ENCODE results near the gene PBX1.

PBX1 gene

DNA sequence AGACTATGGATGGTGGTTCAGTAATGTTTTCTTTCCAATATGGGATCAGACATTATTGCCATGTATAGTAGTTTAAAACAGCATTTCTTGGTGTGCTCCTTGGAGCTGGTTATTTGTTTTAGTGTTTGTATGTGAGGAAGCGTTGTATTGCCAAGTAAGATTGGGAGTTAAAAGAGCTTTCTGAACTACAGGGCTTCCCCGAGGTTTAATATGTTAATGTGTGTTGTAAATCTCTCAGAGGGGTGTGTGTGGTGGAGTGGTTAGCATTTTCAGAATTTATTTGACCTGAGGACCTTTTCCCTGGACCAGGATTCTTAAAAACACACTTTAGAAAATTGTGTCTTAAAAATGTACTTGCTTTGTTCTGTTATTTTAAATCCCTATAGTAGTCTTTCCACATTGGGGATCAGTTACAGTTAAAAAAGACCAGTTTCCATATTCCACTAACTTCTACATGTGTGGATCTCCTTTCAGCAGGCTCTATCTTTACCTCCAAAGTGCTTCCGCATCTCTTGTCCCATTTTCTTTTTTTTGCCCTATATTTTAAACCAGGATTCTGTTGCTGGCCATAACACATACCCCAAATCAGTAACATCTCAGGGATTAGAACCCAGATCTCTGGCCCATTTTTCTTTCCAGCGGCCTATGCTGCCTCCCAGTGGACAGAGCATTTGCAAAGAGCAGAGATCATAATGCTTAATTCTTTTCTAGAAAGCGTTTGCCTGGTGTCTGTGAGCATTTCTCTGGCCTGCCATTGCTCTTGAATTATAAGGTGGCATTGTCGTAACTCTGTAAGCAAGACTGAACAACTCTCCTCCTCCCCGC lies 58.6 kb downstream of the PBX1 start:
- DNase-seq = no peak

DNA sequence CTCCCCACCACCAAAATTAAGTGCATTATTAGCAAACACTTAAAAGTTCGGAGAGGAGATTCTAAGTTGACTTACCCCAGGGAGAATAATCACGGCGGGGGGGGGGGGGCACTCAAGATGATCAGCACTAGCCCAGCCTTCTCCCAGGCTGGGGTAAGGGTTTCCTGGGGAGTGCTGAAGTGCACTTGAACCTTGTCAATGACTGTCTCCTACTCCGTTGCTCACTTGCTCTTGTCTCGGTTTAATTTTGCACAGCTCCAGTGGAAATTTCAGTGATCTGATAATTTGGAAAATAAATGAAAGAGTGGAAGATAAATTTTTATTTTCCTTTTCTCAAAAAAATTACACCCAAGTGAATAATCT lies 59.2 kb downstream of the PBX1 start:
- DNase-seq = no peak

DNA sequence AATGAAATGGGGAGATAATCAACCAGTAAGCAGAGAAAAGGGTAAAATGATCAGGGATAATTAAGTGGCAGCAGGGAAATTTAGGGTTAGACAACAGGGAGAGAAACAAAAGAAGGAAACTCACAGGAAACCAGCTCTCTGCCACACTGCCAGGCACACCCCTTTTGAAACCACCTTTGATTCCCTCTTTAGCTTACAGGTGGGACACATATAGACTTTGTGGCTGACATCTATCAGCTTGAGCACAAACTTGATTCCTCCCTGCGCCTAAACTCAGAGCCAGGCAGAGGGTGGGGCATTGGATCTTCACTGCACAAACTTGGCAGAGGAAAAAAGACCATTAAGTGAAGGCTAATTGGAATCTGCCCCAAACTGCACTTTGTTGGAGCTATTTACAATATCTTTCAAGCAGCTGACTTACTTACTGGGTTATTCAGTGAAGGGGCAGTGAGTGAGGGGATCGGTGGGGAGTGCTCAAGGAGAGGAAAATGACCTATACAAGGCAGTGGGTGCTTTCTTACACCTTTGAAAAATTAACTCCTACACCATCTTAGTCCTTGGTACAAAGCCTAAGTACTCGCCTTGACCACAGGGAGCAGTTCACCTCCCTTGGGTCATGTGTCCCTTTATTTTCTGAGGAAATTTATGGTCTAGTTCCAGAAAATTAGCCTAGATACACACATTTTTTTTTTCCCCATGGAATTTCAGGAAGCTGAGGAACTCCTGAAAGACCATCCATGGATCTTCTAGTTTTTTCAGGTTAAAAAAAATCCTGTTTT lies 60.2 kb downstream of the PBX1 start:
- no peak for DNase-seq

DNA sequence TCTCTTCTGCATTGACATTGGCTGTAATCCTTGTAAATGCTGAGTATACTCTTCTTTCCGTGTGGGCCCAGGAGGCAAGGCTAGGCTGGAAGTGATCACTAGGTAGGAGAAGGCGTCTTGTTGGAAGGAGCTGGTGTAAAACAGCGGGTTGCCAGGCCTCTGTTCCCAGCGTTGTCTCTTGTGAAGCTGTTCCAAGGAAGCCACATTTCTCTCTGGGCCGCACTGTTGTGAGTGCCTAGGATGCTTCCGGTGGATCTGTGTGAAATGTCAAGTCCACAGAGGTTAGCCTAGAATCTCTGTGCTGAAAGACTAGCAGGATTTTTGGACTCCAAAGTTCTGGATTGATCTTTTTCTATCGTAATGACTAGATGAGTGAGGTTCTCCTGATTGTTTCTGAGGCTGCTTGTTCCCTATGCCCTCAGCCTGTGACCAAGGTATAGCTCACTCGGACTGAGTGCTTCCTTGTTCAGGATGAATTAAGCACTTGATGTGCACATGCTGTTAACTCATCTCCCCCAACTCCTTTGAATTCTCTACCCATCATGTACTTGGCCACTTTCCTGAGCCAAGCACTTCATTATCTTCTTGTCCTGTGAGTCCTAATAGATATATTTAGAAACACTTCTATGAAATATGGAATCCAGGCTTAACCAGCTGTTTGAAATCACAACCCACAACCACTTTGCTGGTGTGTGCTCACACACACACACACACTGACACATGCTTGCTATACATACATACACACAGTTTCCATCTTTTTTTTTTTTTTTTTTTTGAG lies 63.3 kb downstream of the PBX1 start:
- no peak for DNase-seq

DNA sequence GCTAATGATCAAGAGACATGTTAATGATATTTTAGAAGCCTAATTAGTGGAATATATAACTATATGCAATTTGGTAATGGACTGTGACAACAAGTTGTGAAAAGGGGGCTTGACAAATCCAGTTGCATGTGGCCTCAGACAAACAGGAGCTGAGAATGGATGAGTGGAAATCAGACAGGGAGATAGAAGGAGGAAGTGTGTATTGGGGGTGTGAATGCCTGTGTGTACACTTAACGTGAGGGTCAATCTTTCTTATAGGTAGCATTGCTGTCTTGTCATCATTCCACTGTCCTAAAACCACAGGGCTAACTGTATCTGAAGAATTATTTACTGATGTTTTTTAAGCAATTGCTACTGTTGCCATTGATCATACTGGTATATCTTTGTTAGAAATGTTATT lies 64.8 kb downstream of the PBX1 start:
- no peak for DNase-seq

DNA sequence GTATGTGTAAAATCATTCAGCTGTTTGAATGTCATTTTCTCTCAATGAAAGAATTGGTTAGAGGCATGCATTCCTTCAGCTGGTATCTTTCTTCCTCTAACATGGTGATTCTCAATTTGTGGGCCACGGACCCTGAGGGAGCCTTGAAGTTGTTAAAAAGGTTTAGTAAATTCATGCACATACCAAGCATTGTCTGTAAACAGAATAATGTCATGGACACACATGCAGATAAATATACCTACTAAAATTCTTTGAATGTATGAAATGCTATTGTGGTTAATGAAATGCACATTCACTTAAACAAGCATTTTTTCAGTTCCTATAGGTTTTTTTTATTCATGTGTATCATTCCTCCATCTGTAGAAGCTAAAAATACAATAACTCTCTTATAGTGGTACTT lies 65.4 kb downstream of the PBX1 start:
- no peak for DNase-seq

DNA sequence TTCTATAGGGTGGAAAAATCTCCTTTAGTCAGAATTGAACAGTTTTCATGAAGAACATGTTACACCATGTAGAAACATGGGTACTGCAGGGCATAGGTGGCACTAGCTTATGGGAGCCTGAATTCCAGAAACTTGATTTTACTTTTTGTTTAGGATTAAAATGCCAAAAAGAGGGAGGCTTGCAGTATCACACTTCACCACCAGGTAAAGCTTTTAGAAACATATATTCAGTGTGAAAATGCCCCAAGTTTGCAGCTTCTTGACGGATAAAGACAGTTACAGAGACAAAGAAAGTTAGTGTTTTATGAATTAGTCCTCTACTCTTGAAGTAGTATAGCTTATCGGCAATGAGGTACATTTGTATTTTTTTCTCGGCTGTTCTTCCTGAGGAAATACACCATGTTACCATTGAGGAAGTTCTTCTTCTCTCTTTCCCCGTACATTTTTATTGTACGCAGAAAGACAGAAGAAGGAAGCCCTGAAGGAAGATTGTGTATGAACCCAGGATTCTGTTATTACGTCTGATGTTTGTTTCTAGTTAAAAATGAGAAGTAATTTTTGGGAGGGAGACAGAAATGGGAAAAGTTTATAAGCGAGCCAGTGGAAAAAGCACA lies 66.1 kb downstream of the PBX1 start:
- no peak for DNase-seq

DNA sequence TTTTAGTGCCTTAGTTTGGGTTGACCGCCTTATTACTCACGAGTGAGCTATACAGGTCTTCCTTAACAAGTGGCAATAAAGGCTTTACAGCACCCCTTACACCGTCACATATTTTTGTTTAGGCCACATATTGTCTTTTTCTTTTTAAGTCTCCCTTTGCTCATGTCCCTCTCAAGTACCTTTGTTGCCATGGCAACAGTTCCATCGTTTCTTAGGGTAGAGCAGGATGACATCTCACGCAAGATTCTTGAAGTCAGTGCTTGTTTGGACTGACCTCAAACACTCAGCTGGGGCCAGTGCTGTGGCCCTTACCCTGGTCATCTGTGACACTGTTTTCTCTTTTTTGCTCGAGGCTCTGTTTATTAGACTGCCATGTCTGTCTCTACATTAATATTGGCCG lies 69.8 kb downstream of the PBX1 start:
- no peak for DNase-seq

DNA sequence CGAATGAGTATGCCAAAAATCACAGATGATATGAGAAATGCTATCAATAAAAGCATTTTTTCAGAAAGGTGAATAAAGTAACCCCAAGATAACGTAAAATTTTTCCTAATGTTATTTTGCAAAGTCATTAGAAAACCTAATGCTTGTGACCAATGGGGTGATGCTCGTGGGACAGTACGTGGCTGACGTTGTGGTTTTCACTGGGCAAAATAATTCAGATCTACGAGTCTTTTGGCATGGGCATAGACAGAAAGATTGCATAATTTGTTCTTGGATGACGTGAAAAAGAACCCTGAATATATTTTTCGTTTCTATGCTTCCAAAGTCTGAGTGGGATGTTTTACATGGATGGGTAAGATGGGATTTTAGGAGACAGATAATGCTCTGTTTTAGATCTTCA lies 71.0 kb downstream of the PBX1 start:
- DNase-seq = no peak

DNA sequence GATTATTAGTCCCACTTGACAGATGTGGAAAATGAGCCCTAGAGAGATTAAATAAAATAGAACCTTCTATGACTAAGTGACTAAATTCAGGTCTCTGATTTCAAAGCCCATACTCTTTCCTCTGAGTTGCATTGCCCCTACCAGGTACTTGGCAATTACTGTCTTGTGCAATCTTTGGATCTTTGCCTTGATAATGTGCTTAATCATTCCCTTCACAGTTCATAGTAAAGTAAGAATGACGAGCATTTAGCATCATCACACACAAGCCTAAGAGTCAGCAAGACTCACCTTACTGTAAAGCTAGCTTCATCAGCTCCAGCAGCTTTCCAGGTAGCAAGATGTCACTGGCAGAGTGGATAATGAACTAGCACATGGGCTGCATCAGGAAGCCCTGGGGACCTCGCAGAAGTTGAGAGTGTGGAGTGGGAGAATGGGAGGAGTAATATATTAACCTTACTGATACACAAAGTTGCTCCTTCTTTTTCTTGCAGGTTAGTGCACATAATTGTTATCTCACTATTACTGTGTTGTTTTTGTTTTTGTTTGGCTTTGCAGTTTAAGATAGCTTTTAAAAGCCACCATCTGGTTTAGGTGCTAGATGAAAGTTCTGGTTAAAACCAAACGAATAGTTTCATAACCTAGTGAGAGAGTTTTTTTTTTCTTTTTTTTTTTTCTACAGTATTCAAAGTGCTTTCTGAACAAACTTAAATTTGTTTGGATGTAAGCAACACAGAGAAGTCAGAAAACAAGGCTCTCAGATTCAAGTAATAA lies 71.8 kb downstream of the PBX1 start:
- no peak for DNase-seq

DNA sequence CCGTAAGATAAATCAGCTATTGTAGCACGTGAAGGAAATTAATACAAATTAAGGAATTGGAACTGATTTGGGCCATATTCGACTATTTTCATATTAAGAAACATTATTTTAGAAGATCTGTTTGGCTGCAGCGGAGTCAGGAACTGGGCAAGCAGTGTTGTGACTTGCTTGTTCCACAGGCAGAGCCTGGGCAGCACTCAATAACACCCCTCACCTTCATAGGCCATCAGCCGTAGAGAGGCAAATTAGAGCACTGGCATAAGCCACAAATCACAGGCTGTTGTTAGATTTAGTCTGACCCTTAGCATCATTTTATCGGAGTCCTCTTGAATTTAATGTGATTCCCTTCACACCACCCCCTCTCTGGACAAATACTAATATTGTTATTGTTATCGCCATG lies 72.8 kb downstream of the PBX1 start:
- DNase-seq = no peak

DNA sequence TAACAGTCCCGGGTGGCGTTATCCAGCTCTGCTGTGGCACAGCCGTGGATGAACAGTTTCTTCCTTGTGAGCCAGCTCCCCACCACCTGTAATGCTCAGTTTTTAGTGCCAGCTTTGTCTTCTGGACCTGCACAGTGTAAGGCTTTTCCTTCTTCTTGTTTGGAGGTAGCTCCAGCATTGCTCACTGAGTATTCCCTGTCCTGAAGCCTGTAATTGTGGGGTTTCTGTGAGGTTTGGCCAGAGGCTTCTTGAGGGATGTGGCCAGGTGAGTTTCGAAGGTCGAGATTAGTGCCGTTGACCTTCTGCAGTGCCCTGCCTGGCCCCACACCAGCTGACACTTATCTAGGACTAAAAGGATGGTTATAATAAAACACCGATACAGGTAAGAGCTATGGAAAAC lies 75.0 kb downstream of the PBX1 start:
- DNase-seq = no peak

DNA sequence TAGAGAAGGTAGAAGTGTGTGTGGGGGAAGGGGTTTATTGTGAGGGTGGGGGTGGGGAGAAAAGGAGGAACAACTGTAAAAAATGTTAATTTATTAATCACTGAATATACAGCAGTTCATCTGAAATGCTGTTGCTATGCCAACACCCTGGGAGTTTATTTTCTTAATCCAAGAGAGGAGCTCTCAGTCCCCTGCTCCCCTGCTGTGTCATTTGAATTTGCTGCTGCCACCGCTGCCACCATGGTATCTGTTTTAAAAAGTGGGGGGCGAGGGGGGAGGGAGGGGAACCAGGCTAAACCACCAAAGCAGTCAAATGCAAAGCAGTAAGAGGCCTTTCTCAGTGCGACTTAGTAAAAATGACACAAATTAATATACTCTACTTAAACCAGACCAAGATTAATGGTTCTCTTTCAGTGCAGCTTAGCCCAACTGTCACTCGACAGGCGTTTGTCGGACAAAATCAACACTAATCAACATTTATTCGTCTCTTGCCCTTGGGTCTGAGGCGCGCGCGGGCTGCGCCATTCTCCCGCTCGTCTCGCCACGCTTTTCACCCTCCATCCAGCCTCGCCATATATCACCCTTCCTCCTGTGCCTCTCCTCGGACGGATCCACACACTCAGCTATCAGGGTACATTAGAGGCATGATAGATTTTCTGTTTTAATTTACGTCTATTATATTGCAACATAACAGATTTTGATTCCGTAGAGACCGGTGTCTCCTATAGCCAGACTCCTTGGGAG lies 76.2 kb downstream of the PBX1 start:
- no peak for DNase-seq

DNA sequence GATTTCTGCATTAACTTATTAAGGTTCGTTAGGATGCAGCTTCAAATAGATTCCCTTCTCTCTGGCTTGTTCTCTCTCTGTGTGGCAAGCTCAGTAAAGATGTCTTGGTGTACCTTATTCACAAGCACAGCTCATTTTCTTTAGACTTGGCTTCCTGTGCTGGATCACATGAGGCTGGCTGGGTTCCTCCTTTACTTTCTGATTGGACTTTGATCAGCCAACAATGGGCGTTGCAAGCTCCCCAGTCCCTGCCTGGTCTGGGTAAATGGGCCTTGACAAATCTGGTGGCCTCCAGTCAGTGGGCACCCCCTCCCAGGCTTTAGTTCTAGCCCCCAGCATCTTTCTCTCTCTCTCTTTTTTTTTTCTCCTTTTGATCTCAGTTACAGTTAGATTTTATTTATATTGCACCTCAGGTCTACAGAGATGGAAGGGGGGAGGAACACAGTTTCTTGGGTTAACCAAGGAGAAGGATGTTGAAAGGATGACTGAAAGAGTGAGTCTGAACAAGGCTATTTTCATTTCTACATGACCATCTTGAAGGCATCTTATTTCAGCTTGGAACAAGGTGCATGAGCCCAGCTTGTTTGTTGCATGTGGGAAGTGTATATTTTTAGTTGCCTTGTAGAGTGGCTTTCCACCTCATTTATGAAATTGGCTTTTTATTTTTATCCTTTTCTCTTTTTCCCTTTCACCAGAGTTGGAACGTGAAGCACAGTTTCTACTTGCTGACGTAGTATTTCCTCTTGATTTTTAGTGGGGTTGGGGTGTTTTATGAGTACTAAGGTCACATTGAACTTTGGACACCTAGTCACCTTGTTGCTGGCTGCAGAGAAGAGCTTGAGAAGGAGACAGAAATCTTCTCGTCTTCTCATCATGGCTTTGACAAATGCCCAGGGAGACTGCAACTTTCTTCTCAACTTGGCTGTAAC lies 77.1 kb downstream of the PBX1 start:
- DNase-seq = peak in 40 of 58 donors; percentile 4 to 76 (median 36)

DNA sequence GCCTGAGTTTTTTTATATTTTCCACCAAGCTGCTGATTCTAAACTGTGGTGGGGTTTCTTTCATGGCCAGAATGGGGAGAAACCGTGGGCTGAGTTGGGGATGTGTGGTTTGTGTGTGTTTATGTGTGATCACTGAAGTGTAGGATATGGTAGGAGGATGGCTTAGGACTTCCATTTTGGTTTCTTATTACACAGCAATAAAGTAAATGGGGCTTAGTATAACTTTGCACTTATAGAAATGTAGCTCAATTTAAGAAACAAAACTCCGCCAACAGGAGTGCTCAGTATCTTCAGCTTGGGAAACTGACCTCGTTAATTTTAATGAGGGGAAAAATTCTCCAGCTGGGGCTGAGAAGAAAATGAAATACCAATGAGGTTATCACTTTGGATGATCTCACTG lies 77.8 kb downstream of the PBX1 start:
- DNase-seq = no peak

DNA sequence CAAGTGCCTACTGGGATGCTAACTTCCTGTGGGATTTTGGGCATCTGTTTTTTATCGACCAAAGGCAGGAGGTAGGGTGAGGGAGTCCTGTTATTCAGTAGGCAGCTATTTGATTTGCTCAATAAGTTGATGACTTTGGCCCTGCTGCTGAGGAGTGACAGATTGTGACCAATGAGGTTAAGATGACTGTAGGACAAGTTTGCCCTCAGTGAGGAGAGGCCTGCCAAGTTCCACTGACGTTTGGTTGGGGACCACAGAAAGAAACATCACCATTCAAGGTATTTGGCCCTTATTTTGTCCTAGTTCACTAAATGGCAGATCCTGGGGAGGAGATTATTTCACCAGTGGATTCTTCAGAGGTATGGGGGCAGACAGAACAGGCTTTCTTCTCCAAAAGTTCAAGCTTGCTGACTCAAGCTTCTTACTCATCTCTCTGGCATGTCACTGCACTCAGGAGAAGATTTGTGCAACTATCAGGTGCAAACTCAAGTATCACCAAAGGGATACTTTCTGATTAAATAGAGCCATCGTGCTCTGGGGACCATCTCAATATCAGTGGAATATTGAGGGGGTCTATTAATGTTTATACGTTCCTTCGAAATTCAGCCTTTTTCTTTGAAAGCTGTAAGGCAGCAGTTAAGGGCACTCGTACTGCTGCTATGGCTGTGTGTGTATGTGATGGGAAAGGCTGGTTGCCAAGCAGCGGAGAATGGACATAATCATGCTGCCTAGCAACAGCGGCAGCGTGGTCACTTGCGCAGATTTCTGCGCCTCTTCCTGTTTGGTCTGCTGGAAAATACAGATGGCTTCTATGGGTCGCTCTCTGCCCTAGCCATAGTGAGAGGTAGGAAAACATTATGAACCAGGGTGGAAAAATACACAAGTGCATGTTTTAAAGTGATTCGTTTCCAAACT lies 78.7 kb downstream of the PBX1 start:
- peak in 43 of 58 donors; percentile 7 to 64 (median 29) for DNase-seq

DNA sequence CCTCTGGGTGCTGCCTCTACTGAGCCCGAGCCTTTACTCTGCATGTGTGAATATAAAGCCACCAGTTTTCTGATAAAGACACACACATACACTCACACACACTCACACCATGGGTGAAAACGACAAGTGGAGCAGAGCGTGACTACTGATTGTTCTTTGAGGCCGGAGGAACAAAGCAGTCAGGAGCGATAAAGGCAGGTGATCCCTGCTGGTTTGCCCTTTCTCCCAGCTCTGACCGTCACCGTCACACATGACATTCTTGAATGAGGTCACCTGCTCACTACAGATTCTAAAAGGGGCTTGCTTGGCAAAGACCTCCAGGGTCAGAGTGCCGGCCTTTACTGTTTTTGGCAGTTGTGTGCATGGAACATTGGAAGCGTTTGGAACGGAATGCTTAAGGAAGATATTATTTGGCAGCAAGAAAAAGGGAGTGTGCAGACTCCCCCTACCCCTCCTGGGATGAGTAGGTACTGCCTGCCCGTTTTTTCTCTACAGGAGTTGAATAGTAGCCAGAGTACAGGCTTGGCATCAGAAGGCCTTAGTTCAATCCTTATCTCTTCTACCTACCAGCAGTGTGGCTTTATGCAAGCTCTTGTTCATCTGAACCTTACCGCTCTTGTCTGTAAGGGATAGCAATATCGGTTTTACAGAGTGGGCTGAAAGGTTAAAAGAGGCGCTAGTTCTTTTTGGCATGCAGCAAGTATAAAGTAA lies 79.7 kb downstream of the PBX1 start:
- no peak for DNase-seq
